Measurements from ENCODE around the gene WDR1. TPM values are rescaled to one million over a fixed set of nuclear protein-coding genes. Genes with fewer than 3 reads are reported as not detected.
A peak's percentile ranks its signal among the peaks of the same experiment; 100 is the strongest.

Gene WDR1
- total RNA-seq, 2 experiments from 2014 or later, result 481 to 538 TPM

GRCh38 chr4:10079256-10079655 lies 37.3 kb downstream of the WDR1 start:
- no peak for DNase-seq
- H3K36me3 Mint-ChIP-seq, result peaks cover 66% of the 10 kb centered on the region
- H3K27me3 Mint-ChIP-seq, result no peaks in the 10 kb centered on the region
- CTCF ChIA-PET, result no interaction called here
- H3K9me3 Mint-ChIP-seq (ENCODE audit: low read depth), result no peaks in the 10 kb centered on the region
- H3K4me3 Mint-ChIP-seq, result no peak overlapping the region
- no peak for ATAC-seq
- no peak overlapping the region for H3K27ac Mint-ChIP-seq
- H3K4me1 Mint-ChIP-seq, result peaks cover 3% of the 10 kb centered on the region

- Mint-ChIP-seq H3K27me3 (no peaks in the 10 kb centered on the region), H3K9me3 (ENCODE audit: low read depth) (no peaks in the 10 kb centered on the region), H3K4me3 (no peak overlapping the region), H3K36me3 (peaks cover 70% of the 10 kb centered on the region), H3K4me1 (peaks cover 6% of the 10 kb centered on the region), H3K27ac (no peak overlapping the region)
- ATAC-seq, result no peak
- CTCF ChIA-PET, result no interaction called here
- no peak for DNase-seq
Observed at GRCh38 chr4:10078481-10079233, 37.9 kb downstream of the WDR1 start.

- no peak overlapping the region for H3K4me3 Mint-ChIP-seq
- no peaks in the 10 kb centered on the region for H3K27me3 Mint-ChIP-seq
- CTCF ChIA-PET, result no interaction called here
- H3K36me3 Mint-ChIP-seq, result peaks cover 68% of the 10 kb centered on the region
- ATAC-seq (peak; percentile 17), DNase-seq (no peak)
- peaks cover 6% of the 10 kb centered on the region for H3K4me1 Mint-ChIP-seq
- H3K9me3 Mint-ChIP-seq (ENCODE audit: low read depth), result no peaks in the 10 kb centered on the region
- no peak overlapping the region for H3K27ac Mint-ChIP-seq
Observed at GRCh38 chr4:10077483-10078335, 38.9 kb downstream of the WDR1 start.

- ATAC-seq (no peak), DNase-seq (no peak)
- Mint-ChIP-seq H3K4me1 (peaks cover 6% of the 10 kb centered on the region), H3K9me3 (ENCODE audit: low read depth) (no peaks in the 10 kb centered on the region), H3K36me3 (peaks cover 64% of the 10 kb centered on the region), H3K27me3 (no peaks in the 10 kb centered on the region), H3K4me3 (no peak overlapping the region), H3K27ac (no peak overlapping the region)
- CTCF ChIA-PET, result no interaction called here
Observed at GRCh38 chr4:10077076-10077475, 39.5 kb downstream of the WDR1 start.

GRCh38 chr4:10075953-10076391 lies 40.6 kb downstream of the WDR1 start:
- Mint-ChIP-seq H3K27ac (no peak overlapping the region), H3K4me3 (no peak overlapping the region), H3K27me3 (no peaks in the 10 kb centered on the region), H3K36me3 (peaks cover 60% of the 10 kb centered on the region), H3K4me1 (peaks cover 6% of the 10 kb centered on the region), H3K9me3 (ENCODE audit: low read depth) (no peaks in the 10 kb centered on the region)
- DNase-seq, result no peak
- ATAC-seq, result no peak
- CTCF ChIA-PET, result no interaction called here

GRCh38 chr4:10075158-10075863 lies 41.3 kb downstream of the WDR1 start:
- ATAC-seq, result no peak
- H3K36me3 Mint-ChIP-seq, result peaks cover 60% of the 10 kb centered on the region
- H3K4me3 Mint-ChIP-seq, result no peak overlapping the region
- no peaks in the 10 kb centered on the region for H3K27me3 Mint-ChIP-seq
- peaks cover 6% of the 10 kb centered on the region for H3K4me1 Mint-ChIP-seq
- CTCF ChIA-PET, result no interaction called here
- DNase-seq, result no peak
- H3K27ac Mint-ChIP-seq, result no peak overlapping the region
- H3K9me3 Mint-ChIP-seq (ENCODE audit: low read depth), result no peaks in the 10 kb centered on the region

GRCh38 chr4:10074767-10075105 lies 41.9 kb downstream of the WDR1 start:
- Mint-ChIP-seq H3K27me3 (no peaks in the 10 kb centered on the region), H3K36me3 (peaks cover 59% of the 10 kb centered on the region), H3K4me1 (peaks cover 6% of the 10 kb centered on the region), H3K9me3 (ENCODE audit: low read depth) (no peaks in the 10 kb centered on the region), H3K27ac (peak overlapping the region; percentile 5), H3K4me3 (no peak overlapping the region)
- CTCF ChIA-PET, result no interaction called here
- no peak for ATAC-seq
- DNase-seq, result no peak

GRCh38 chr4:10074076-10074766 lies 42.4 kb downstream of the WDR1 start:
- Mint-ChIP-seq H3K27me3 (no peaks in the 10 kb centered on the region), H3K9me3 (ENCODE audit: low read depth) (no peaks in the 10 kb centered on the region), H3K36me3 (peaks cover 55% of the 10 kb centered on the region), H3K4me1 (peaks cover 6% of the 10 kb centered on the region), H3K27ac (peak overlapping the region; percentile 5), H3K4me3 (no peak overlapping the region)
- CTCF ChIA-PET, result no interaction called here
- ATAC-seq (no peak), DNase-seq (no peak)

- Mint-ChIP-seq H3K4me1 (peaks cover 6% of the 10 kb centered on the region), H3K27me3 (no peaks in the 10 kb centered on the region), H3K4me3 (no peak overlapping the region), H3K36me3 (peaks cover 45% of the 10 kb centered on the region), H3K27ac (peak overlapping the region; percentile 35), H3K9me3 (ENCODE audit: low read depth) (no peaks in the 10 kb centered on the region)
- ATAC-seq, result no peak
- DNase-seq, result no peak
- CTCF ChIA-PET, result no interaction called here
Observed at GRCh38 chr4:10072420-10073017, 44.1 kb downstream of the WDR1 start.

GRCh38 chr4:10069075-10069642 lies 47.4 kb downstream of the WDR1 start:
- no peaks in the 10 kb centered on the region for H3K27me3 Mint-ChIP-seq
- peaks cover 19% of the 10 kb centered on the region for H3K36me3 Mint-ChIP-seq
- DNase-seq (no peak), ATAC-seq (no peak)
- no peak overlapping the region for H3K4me3 Mint-ChIP-seq
- H3K9me3 Mint-ChIP-seq (ENCODE audit: low read depth), result no peaks in the 10 kb centered on the region
- CTCF ChIA-PET, result no interaction called here
- H3K4me1 Mint-ChIP-seq, result peaks cover 2% of the 10 kb centered on the region
- H3K27ac Mint-ChIP-seq, result no peak overlapping the region

- Mint-ChIP-seq H3K27me3 (no peaks in the 10 kb centered on the region), H3K9me3 (ENCODE audit: low read depth) (no peaks in the 10 kb centered on the region), H3K4me1 (no peaks in the 10 kb centered on the region), H3K4me3 (no peak overlapping the region), H3K36me3 (peaks cover 13% of the 10 kb centered on the region), H3K27ac (no peak overlapping the region)
- peak; percentile 35 for DNase-seq
- no peak for ATAC-seq
- CTCF ChIA-PET, result no interaction called here
Observed at GRCh38 chr4:10066670-10067651, 49.6 kb downstream of the WDR1 start.

GRCh38 chr4:10066206-10066605 lies 50.4 kb downstream of the WDR1 start:
- CTCF ChIA-PET, result no interaction called here
- peaks cover 10% of the 10 kb centered on the region for H3K36me3 Mint-ChIP-seq
- ATAC-seq, result no peak
- no peaks in the 10 kb centered on the region for H3K4me1 Mint-ChIP-seq
- H3K4me3 Mint-ChIP-seq, result no peak overlapping the region
- no peaks in the 10 kb centered on the region for H3K27me3 Mint-ChIP-seq
- H3K27ac Mint-ChIP-seq, result no peak overlapping the region
- no peak for DNase-seq
- H3K9me3 Mint-ChIP-seq (ENCODE audit: low read depth), result no peaks in the 10 kb centered on the region
